ENCODE results near the gene CHMP4A.
"Not testable (repeated sequence)": the region's sequence is repeated elsewhere in the genome, so short reads cannot be mapped to it uniquely, and the experiment has no call there.

The CHMP4A gene

DNA sequence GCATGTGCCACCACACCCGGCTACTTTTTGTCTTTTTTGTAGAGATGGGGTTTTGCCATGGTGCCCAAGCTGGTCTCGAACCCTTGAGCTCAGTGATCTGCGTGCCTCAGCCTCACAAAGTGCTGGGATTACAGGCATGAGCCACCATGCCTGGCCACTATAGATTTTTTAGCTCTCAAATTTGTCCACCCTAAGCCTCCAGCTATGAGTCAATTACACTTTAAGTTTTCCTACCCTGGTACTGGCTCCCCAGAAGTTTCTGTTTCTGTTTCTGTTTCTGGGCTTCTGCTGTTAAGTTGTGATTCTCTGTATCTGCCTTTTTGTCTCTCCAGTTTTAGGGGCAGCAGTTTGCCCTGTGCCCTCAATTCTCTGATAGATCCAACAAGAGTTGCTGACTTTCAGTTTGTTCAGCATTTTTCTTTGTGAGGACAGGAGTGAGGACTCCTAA, 33.5 kb upstream of the CHMP4A start:
- no peak for DNase-seq

- DNase-seq = not testable (repeated sequence)
Measured at GRCh38 chr14:24245350-24245749, 32.1 kb upstream of the CHMP4A start.

DNA sequence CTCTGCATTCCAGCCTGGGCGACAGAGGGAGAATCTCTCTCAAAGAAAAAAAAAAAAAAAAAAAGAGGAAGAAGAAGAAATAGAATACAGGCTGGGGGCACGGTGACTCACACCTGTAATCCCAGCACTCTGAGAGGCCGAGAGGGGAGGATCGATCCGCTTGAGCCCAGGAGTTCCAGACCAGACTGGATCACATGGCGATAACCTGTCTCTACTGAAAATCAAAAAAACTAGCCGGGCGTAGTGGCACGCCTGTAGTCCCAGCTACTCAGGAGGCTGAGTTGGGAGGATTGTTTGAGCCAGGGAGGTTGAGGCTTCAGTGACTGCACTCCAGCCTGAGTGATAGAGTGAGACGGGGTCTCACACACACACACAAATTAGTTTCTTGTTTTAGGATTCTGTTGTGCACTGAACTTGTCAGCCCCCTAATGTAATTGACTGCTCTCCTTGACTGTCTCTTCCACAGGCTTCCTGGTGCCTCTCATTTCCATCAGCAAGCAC, 30.1 kb upstream of the CHMP4A start:
- DNase-seq = no peak

DNA sequence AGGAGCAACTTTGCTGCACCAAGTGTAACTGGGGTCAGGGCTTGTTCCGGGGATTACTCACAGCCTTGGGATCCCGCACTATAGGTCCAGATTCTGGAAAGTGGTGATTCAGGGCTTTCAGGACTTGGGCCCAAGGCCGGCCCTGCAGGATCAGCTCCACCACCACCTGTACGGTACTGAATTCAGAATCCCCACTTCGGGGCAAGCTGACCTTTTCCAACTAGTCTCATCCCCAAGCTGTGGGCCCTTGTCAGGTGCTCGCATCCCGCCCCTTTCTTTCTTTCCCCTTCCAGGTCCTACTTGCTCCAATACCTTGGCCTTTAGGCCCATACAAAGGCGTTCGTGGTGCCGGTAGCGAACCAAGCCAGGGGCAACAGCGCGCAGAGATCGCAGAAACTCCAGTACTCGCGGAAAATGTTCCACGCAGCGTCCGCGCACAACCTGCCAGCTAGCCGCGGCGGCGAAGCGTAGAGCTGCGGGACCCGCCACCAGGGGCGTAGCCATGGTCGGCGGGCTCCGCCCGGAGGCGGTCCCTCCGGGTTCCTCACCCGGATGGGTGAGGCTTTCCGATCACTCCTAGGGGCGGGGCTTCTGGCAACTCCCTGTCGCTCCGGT, 28.6 kb upstream of the CHMP4A start:
- peak; percentile 92 for DNase-seq

DNA sequence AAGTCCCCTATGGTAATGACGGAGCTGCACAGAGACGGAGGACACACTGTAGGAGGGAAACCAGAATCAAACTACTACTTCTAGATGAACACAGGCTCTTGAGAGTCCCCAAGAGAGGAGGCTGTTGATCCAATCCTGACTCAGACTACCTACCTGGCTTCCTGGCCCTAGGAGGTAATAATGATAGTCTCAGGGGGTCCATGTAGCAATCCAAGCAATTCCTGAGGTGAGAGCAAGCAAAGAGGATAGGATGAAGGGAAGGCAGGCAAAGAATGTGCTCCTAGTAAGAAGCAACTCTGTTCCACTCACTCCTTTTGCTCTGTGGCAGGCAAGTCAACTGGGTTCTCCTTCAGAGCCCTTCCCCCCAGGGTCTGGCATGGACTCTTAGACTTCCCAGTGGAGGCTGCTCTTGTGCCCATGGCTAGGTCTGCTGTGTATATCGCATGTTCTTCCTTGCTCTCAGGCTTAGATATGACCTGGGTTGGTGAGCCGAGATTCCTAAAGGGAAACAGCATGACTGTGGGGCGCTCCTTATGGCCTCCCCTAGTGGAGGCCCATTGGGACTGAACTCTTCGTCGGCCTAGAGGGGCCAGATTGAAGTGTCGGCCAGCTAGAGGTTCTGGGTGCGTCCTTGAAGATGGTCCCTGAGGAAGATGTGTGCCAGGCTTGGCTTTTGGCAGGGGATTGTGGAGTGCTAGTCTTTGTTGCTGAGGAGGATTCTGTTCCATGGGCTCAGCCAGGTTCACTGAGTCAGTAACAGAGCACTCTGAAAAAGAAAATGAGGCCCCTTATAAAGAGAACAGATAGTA, 27.0 kb upstream of the CHMP4A start:
- DNase-seq = no peak

GRCh38 chr14:24238527-24239037, 25.3 kb upstream of the CHMP4A start:
- DNase-seq = no peak

DNA sequence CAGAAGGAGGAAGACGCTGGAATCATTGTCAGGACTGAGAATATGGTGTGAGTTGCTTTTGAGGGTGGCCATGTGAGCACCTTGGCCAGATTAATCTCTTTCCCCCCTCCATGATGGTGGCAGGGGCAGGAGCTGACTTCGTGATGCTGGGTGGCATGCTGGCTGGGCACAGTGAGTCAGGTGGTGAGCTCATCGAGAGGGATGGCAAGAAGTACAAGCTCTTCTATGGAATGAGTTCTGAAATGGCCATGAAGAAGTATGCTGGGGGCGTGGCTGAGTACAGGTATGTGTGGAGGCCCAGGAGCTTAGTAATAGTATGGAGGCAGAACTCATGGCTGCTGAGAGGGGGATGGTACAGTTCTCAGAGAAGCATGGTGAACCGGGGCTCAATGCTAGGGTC, 24.8 kb upstream of the CHMP4A start:
- DNase-seq = no peak

DNA sequence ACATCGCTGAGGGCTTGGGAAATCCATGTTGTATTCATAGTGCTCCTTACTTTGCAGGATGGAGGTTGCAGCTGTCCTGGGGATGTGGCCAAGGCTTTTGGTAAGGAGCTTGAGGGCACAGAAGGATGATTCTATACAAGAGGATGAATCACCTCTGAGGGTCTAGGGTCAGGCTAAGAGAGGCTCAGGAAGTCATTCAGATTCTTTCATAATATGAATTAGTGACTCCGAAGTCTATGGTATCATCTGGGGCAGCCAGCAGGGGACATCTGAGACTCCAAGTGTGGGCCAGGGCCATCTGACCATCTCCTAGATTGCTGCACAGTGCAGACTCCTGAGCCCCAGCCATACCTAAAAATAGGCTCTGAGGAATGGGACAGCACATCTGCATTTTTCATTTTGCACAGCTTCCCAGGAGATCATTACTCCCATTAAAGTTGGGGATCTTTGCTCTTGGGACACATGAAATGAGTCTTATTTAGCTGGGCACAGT, 24.2 kb upstream of the CHMP4A start:
- no peak for DNase-seq

DNA sequence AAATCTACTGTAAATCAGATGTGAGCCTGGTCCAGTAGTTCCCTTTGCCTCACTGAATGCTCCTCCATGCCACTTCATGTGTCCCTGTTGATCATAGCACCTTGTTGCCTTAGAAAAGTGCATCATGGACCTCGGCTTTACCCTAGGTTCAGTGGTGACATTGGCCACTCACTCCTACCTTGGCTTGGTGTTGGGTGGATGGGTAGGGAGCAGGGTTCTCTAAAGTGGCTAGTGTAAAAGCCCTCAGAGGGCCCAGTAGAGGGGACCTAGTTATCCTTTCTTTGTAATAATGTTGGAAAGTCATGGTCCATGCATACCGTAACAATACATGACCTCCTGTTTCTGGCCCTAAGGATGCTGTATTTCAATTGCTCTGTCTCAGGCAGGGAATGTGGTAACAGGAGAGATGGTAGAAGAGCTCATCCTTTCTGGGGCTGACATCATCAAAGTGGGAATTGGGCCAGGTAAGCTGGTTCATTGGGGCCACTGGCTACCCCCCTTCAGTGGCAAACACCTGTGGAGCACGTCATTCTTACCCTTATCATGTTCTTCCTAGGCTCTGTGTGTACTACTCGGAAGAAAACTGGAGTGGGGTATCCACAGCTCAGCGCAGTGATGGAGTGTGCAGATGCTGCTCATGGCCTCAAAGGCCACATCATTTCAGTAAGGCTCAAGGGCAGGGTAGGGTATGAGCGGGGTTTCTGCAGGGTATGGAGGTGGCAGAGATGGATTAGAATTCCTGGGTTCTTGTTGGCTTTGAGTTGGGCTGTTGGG, 23.6 kb upstream of the CHMP4A start:
- DNase-seq = no peak

DNA sequence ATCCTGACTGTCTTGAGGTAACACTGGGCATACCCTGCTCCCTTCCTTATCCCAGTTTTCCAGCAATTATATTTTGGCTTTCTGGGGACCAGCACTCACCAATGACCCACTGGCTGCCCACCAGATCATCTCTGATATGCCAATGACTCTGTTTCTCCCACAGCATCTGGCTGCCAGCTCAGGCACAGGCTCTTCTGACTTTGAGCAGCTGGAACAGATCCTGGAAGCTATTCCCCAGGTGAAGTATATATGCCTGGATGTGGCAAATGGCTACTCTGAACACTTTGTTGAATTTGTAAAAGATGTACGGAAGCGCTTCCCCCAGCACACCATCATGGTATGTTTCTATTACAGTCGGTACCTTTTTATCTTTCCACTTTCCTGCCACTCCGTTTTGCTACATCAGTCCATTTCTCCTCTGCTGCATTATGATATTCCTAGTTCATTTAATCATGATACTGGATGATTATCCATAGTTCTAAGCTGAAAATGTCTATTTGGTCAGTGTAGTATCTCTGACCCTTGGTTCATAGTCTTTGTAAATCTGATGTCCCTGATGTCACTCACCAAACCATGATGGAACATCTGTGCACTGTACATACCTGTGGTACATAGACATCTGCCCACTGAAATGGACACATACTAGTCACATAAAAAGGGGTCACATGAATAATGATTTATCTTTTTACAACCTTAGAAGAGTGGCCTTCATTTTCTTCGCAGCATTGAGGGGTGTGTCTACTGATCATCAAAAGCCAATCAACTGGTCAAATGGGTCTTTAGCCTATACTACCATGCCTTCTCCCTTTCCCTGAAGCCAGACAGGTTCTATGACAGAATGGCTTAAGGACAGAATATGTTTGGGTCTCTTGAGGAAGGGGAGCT, 22.8 kb upstream of the CHMP4A start:
- no peak for DNase-seq

GRCh38 chr14:24234095-24235005, 21.1 kb upstream of the CHMP4A start:
- DNase-seq = no peak

DNA sequence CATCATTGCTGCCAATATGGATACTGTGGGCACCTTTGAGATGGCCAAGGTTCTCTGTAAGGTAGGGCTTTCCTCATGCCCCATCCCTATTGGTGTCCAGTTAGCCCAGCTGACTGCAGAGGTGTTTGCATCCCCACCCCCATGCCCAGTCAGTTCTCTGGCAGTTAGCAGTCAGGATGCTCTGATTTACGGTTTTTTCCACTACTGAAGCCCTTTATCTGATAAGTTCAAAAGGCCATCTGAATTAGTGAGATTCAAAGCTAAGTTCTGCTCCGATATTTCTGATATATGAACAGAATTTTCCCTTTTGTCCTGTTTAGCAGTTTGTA, 20.2 kb upstream of the CHMP4A start:
- no peak for DNase-seq

DNA sequence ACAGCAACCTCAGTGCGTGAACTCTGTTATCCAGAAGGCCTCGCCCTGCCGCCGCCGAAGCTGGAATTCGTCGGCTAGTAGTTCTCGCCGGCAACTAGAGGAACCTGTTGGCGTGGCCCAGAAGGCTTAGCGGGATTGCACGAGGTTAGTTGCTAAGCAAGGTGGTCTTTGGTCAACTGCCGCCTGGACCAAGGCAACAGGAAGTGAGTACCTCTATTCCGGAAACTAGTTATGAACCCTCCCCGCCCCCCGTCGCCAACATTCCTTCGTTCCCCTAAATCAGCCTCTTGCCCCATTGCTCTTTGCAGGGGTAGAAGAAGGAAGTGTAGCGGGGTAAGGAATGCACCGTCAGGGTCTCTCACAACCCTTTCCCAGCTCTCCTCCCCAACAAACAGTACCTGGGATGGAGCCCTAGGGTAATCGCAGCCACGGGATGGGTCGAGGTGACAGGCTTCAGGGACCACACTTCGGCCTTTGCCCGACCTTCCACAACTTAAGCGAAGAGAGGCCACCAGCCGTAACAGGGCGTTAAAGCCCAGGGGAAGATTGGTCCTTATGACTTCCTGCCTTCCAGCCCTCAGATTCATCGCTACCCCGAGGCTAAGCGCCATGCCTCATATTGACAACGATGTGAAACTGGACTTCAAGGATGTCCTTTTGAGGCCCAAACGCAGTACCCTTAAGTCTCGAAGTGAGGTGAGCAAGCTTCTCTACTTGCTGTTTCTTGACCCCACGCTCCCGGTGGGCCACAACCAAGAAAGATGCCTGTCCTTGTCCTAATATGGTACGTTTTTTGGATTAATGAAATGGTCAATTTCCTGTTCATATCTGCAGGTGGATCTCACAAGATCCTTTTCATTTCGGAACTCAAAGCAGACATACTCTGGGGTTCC, 19.6 kb upstream of the CHMP4A start, which contains the start of gene GMPR2:
TSS of gene GMPR2 (plus strand) at position 285 of the 893 bp plus-strand sequence. CDS start at position 610, 325 bp downstream.
- DNase-seq = peak; percentile 60

DNA sequence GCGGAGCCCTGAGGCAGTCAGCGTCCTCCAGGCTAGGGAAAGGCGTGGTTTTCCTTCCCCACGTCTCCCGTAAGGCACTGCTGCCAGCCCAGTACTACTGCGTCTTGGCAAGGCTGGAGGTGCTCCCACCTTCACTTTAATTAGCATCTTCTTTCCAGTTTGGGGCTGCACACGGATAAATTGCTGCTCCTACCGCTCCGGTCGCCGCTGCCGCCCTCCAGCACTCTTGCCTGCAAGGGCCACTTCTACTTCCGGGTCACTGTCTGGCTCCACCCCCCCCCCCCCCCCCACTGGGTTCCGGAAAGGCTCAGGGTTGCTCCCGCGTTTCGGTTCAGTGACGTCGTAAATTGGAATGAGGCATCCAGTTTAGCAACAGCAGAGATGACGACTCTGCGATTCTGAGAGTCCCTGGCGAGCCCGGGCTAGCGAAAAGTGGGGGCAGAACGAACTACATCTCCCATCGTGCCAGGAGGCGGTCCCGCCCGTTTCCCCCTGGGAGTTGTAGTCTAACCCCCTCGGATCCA, 18.9 kb upstream of the CHMP4A start, which contains the start of gene NEDD8:
TSS of gene NEDD8 (minus strand) at position 247 of the 524 bp plus-strand sequence. CDS start at position 147, 100 bp downstream.
- peak; percentile 85 for DNase-seq

GRCh38 chr14:24231263-24232120, 18.2 kb upstream of the CHMP4A start:
- DNase-seq = no peak

- DNase-seq = no peak
Measured at GRCh38 chr14:24228902-24229301, 15.6 kb upstream of the CHMP4A start.

DNA sequence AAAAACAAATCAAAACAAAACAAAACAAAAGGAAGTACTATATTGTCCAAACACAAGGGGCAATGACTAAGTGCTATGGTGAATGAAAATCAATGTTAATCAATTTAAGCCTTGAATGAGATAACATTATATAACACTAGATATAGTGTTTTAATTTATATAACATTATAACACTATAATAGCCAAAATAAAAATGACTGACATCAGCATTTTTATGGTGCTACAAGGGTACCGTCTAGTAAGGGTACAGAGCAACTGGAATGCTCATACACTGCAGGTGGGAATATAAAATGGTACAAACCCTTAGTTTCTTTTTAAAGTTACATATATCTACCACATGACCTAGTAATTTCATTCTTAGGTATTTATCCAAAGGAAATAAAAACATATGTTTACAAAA, 13.2 kb upstream of the CHMP4A start:
- no peak for DNase-seq

DNA sequence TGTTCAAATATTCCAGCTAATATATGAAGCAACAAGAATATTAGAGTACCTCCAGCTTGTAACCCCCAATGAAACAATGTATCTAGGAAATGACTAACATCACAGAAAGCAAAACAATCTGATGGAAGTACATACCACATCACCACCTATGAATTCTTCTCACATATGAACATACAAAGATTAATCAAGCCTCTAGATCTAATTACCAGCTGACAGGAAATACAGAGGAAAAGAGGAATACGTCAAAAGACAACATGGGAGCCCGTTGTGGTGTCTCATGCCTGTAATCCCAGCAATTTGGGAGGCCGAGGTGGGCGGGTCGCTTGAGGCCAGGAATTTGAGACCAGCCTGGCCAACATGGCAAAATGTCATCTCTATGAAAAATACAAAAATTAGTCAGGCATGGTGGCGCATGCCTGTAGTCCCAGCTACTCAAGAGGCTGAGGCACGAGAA, 11.4 kb upstream of the CHMP4A start:
- DNase-seq = no peak

Measured in stimulated activated CD4-positive, alpha-beta T cell treated with anti-CD3 and anti-CD28 coated beads, Interleukin-12 subunit alpha, Interleukin-12 subunit beta, amount 100 ng/mL, for 4 hours (primary cell).